A549 (cell line): ENCODE results near the gene PTPRG.

Source experiments
- EHMT2 ChIP-seq: fragments of 200-600 bp; sonication (generic); IDR thresholded peaks from 2 replicates; pipeline ENCODE4 v1.6.1; 2016; ENCODE audit warnings: antibody characterized with exemption, low read depth, mild to moderate bottlenecking, moderate library complexity
- EP300 ChIP-seq, 2 experiments: fragments of >200 bp; sonication (Bioruptor Twin); formaldehyde crosslinking; IDR thresholded peaks; 2 replicates in 1 of 2; 3 replicates in 1 of 2; pipeline ENCODE4 v1.6.1; 2016 to 2017
- ESRRA ChIP-seq: fragments of 150-350 bp; IDR thresholded peaks from 2 replicates; pipeline ENCODE4 v1.6.1; 2014; ENCODE audit warnings: mild to moderate bottlenecking, low read length, borderline replicate concordance
- KDM1A ChIP-seq: fragments of 200-600 bp; sonication (generic); IDR thresholded peaks from 2 replicates; pipeline ENCODE4 v1.6.1; 2016; ENCODE audit warnings: low read depth, mild to moderate bottlenecking
- POLR2A ChIP-seq: IDR thresholded peaks from 2 replicates; pipeline ENCODE4 v1.6.1; 2012; ENCODE audit warnings: mild to moderate bottlenecking, low read length
- ZC3H11A ChIP-seq: fragments of 450-650 bp; IDR thresholded peaks from 2 replicates; pipeline ENCODE4 v1.6.1; 2014; ENCODE audit warnings: antibody characterized with exemption, mild to moderate bottlenecking
- TF ChIP-seq, protein P1 (sequence below): fragments of 450-650 bp; IDR thresholded peaks from 2 replicates; pipeline ENCODE4 v1.6.1; 2014; ENCODE audit warnings: antibody characterized with exemption
- TF ChIP-seq, protein P2 (sequence below): fragments of >200 bp; sonication (Bioruptor Twin); formaldehyde crosslinking; IDR thresholded peaks from 3 replicates; pipeline ENCODE4 v1.5.1; 2016
- TF ChIP-seq, protein P3 (sequence below): fragments of 150-350 bp; IDR thresholded peaks from 2 replicates; pipeline ENCODE4 v1.6.1; 2014; ENCODE audit warnings: low read depth, mild to moderate bottlenecking, low read length
- TF ChIP-seq, protein P4 (sequence below): IDR thresholded peaks from 2 replicates; pipeline ENCODE4 v1.6.1; 2012

DNA sequence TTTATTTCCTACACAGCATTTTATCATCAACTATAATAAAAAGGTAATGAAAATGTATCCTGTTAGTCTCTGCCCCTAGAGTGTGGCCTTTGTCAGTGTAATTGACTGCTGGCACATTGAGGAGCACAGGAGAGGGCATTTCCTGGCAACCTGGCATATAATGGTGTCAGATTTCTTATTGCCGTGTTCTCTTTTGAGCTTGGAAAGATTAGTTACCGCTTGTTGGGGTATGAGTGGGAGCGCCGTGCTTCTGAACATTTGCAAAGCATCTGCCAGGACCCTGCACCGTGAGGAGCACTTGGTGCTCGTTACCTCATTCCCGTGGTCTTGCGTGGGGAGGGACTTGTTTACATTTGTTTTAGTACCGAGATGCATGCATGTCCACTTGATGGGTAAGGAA, 124.4 kb downstream of the PTPRG start:
- TF ChIP-seq ESRRA (no peak), ZC3H11A (no peak), POLR2A (no peak), EP300 (IDR thresholded peaks at IDR 0.05) (no peak), EHMT2 (no peak), KDM1A (no peak)
- TF ChIP-seq, protein P1, sequence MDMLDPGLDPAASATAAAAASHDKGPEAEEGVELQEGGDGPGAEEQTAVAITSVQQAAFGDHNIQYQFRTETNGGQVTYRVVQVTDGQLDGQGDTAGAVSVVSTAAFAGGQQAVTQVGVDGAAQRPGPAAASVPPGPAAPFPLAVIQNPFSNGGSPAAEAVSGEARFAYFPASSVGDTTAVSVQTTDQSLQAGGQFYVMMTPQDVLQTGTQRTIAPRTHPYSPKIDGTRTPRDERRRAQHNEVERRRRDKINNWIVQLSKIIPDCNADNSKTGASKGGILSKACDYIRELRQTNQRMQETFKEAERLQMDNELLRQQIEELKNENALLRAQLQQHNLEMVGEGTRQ = no peak
- TF ChIP-seq, protein P2, sequence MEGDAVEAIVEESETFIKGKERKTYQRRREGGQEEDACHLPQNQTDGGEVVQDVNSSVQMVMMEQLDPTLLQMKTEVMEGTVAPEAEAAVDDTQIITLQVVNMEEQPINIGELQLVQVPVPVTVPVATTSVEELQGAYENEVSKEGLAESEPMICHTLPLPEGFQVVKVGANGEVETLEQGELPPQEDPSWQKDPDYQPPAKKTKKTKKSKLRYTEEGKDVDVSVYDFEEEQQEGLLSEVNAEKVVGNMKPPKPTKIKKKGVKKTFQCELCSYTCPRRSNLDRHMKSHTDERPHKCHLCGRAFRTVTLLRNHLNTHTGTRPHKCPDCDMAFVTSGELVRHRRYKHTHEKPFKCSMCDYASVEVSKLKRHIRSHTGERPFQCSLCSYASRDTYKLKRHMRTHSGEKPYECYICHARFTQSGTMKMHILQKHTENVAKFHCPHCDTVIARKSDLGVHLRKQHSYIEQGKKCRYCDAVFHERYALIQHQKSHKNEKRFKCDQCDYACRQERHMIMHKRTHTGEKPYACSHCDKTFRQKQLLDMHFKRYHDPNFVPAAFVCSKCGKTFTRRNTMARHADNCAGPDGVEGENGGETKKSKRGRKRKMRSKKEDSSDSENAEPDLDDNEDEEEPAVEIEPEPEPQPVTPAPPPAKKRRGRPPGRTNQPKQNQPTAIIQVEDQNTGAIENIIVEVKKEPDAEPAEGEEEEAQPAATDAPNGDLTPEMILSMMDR = no peak
- TF ChIP-seq, protein P3, sequence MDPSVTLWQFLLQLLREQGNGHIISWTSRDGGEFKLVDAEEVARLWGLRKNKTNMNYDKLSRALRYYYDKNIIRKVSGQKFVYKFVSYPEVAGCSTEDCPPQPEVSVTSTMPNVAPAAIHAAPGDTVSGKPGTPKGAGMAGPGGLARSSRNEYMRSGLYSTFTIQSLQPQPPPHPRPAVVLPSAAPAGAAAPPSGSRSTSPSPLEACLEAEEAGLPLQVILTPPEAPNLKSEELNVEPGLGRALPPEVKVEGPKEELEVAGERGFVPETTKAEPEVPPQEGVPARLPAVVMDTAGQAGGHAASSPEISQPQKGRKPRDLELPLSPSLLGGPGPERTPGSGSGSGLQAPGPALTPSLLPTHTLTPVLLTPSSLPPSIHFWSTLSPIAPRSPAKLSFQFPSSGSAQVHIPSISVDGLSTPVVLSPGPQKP = no peak
- TF ChIP-seq, protein P4, sequence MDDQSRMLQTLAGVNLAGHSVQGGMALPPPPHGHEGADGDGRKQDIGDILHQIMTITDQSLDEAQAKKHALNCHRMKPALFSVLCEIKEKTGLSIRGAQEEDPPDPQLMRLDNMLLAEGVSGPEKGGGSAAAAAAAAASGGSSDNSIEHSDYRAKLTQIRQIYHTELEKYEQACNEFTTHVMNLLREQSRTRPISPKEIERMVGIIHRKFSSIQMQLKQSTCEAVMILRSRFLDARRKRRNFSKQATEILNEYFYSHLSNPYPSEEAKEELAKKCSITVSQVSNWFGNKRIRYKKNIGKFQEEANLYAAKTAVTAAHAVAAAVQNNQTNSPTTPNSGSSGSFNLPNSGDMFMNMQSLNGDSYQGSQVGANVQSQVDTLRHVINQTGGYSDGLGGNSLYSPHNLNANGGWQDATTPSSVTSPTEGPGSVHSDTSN = no peak
